ENCODE measurements around the gene SPNS2.

Gene SPNS2

GRCh38 chr17:4551796-4552525 is 53.3 kb downstream of the SPNS2 start:
- DNase-seq (ENCODE audit: low read depth) = no peak
- no peak overlapping the region for H3K4me3 ChIP-seq (ENCODE audit: low read length)
- TF ChIP-seq CTCF (IDR thresholded peaks at IDR 0.05; ENCODE audit: insufficient read depth, low read depth, low read length, missing control alignments) = no peak

- DNase-seq (ENCODE audit: low read depth) = no peak
- TF ChIP-seq CTCF (IDR thresholded peaks at IDR 0.05; ENCODE audit: insufficient read depth, low read depth, low read length, missing control alignments) = no peak
- peak overlapping the region; percentile 98 for H3K4me3 ChIP-seq (ENCODE audit: low read length)
Observed at GRCh38 chr17:4553669-4554068, 55.0 kb downstream of the SPNS2 start.

GRCh38 chr17:4554441-4554996 is 55.8 kb downstream of the SPNS2 start:
- peak overlapping the region; percentile 98 for H3K4me3 ChIP-seq (ENCODE audit: low read length)
- DNase-seq (ENCODE audit: low read depth) = no peak
- no peak for TF ChIP-seq CTCF (IDR thresholded peaks at IDR 0.05; ENCODE audit: insufficient read depth, low read depth, low read length, missing control alignments)

- peak; percentile 24 for TF ChIP-seq CTCF (IDR thresholded peaks at IDR 0.05; ENCODE audit: insufficient read depth, low read depth, low read length, missing control alignments)
- peak within 1 kb of the TSS; percentile 98 for H3K4me3 ChIP-seq (ENCODE audit: low read length)
- DNase-seq (ENCODE audit: low read depth) = peak; percentile 96
Observed at GRCh38 chr17:4554997-4555799, 56.5 kb downstream of the SPNS2 start, which contains the start of gene MYBBP1A. Gene MYBBP1A (minus strand): TSS chr17:4555384. CDS start chr17:4555324, 60 bp downstream.

GRCh38 chr17:4555873-4556759 is 57.4 kb downstream of the SPNS2 start:
- TF ChIP-seq CTCF (IDR thresholded peaks at IDR 0.05; ENCODE audit: insufficient read depth, low read depth, low read length, missing control alignments) = no peak
- H3K4me3 ChIP-seq (ENCODE audit: low read length) = peak overlapping the region; percentile 98
- DNase-seq (ENCODE audit: low read depth) = no peak

- no peak for DNase-seq (ENCODE audit: low read depth)
- TF ChIP-seq CTCF (IDR thresholded peaks at IDR 0.05; ENCODE audit: insufficient read depth, low read depth, low read length, missing control alignments) = no peak
- H3K4me3 ChIP-seq (ENCODE audit: low read length) = no peak overlapping the region
Observed at GRCh38 chr17:4556996-4557395, 58.3 kb downstream of the SPNS2 start.

Data from epithelial cell of esophagus (primary cell).